Measurements from ENCODE around the gene MEF2D.

DNA sequence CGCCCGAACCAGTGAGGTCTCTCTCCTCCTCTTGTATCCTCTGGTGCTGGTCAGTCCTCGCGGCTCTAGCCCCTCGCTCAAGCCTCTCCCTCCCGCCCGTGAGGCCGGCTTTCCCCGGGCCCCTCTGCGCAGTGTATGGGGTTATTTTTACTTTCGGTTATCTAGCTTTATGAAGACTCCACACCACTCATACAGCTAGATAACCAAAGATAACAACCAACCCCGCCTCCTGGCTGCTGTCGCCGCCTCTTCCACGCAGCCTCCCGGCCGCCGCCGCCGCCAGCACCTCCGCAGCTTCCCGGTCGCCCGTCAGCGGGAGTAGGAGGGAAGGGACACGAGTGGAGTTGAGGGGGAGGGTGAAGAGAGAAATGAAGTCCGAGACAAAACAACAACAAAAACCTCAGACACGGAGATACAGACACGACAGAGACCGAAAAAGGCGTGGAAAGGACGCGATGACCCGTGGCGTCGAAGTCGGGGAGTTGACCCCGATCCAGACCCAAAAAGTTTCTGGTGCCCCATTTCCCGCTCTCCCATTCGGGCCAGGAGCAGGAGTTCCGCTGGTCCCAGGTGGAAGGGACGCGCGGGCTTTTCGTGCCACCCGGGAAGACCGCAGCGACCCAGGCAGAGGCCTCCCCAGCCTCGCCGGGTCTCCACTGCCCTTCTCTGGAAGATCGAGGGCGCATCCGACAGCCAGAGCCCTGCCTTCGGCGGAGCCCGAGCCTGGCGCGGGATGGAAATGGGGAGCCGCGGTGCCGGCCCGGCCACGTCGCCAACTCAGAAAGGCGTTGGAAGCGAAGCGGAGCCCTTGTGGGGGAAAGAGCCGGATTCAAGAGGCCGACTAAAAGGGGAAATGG is 80.1 kb downstream of the MEF2D start:
- TF ChIP-seq, protein P1, sequence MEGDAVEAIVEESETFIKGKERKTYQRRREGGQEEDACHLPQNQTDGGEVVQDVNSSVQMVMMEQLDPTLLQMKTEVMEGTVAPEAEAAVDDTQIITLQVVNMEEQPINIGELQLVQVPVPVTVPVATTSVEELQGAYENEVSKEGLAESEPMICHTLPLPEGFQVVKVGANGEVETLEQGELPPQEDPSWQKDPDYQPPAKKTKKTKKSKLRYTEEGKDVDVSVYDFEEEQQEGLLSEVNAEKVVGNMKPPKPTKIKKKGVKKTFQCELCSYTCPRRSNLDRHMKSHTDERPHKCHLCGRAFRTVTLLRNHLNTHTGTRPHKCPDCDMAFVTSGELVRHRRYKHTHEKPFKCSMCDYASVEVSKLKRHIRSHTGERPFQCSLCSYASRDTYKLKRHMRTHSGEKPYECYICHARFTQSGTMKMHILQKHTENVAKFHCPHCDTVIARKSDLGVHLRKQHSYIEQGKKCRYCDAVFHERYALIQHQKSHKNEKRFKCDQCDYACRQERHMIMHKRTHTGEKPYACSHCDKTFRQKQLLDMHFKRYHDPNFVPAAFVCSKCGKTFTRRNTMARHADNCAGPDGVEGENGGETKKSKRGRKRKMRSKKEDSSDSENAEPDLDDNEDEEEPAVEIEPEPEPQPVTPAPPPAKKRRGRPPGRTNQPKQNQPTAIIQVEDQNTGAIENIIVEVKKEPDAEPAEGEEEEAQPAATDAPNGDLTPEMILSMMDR (IDR thresholded peaks at IDR 0.05) = no peak
- TF ChIP-seq POLR2AphosphoS5 (IDR thresholded peaks at IDR 0.05) = no peak
